GM23338 (cell line): ENCODE results near the gene IGFBP5. TPM values are rescaled to one million over a fixed set of nuclear protein-coding genes. Genes with fewer than 3 reads are reported as not detected.

Source experiments
- ATAC-seq: fragments of 200-7000 bp; cut with Tn5 transposase; 3 replicates; pipeline ENCODE4 v1.9.1; 2020
- DNase-seq: peaks from one replicate; pipeline ENCODE4 v3.0.0-alpha.2; 2015; ENCODE audit warnings: low spot score
- H2AFZ ChIP-seq: fragments of 200-600 bp; sonication (generic); 2 replicates; pipeline ENCODE4 v1.8.0; 2016; ENCODE audit warnings: antibody characterized with exemption, mild to moderate bottlenecking, moderate library complexity
- H3F3A ChIP-seq: fragments of 200-600 bp; sonication (generic); replicated peaks from 2 replicates; pipeline ENCODE4 v1.8.0; 2017; ENCODE audit warnings: antibody characterized with exemption, mixed run types, low read depth
- H3K27ac ChIP-seq: fragments of 200-600 bp; sonication (generic); 2 replicates; pipeline ENCODE4 v1.6.1; 2016; ENCODE audit warnings: low read depth
- H3K27me3 ChIP-seq: fragments of 200-600 bp; sonication (generic); 2 replicates; pipeline ENCODE4 v1.8.0; 2016; ENCODE audit warnings: mild to moderate bottlenecking, mixed run types, moderate library complexity; ENCODE audit not compliant: insufficient read depth
- H3K36me3 ChIP-seq: fragments of 200-600 bp; sonication (generic); 2 replicates; pipeline ENCODE4 v1.8.0; 2016; ENCODE audit warnings: mild to moderate bottlenecking; ENCODE audit not compliant: insufficient read depth
- H3K4me1 ChIP-seq: fragments of 200-600 bp; sonication (generic); 2 replicates; pipeline ENCODE4 v1.8.0; 2016; ENCODE audit warnings: mild to moderate bottlenecking, moderate library complexity; ENCODE audit not compliant: insufficient read depth
- H3K4me2 ChIP-seq: fragments of 200-600 bp; sonication (generic); 2 replicates; pipeline ENCODE4 v1.7.1; 2017; ENCODE audit warnings: mixed run types
- H3K4me3 ChIP-seq: fragments of 200-600 bp; sonication (generic); 2 replicates; pipeline ENCODE4 v1.6.1; 2016; ENCODE audit warnings: mixed run types
- H3K79me2 ChIP-seq: fragments of 200-600 bp; sonication (generic); replicated peaks from 2 replicates; pipeline ENCODE4 v1.8.0; 2017; ENCODE audit warnings: mild to moderate bottlenecking; ENCODE audit not compliant: insufficient read depth
- H3K9me2 ChIP-seq: fragments of 200-600 bp; sonication (generic); 2 replicates; pipeline ENCODE4 v1.8.0; 2017; ENCODE audit not compliant: insufficient read depth
- H4K20me1 ChIP-seq: fragments of 200-600 bp; sonication (generic); replicated peaks from 2 replicates; pipeline ENCODE4 v1.8.0; 2017; ENCODE audit warnings: mild to moderate bottlenecking; ENCODE audit not compliant: insufficient read depth
- H3K27ac Mint-ChIP-seq: 2 replicates; pipeline ENCODE4 v1.8.0; 2020; ENCODE audit warnings: inconsistent platforms, mild to moderate bottlenecking, moderate library complexity, mixed read lengths
- H3K27me3 Mint-ChIP-seq: 3 replicates; pipeline ENCODE4 v1.8.0; 2022; ENCODE audit warnings: low read depth, mild to moderate bottlenecking, moderate library complexity, mixed read lengths, inconsistent platforms; ENCODE audit not compliant: insufficient read depth, poor library complexity
- H3K36me3 Mint-ChIP-seq: 3 replicates; pipeline ENCODE4 v1.8.0; 2021; ENCODE audit warnings: low read depth, mild to moderate bottlenecking, inconsistent platforms, moderate library complexity, mixed read lengths
- H3K4me1 Mint-ChIP-seq: 3 replicates; pipeline ENCODE4 v1.8.0; 2020; ENCODE audit warnings: mild to moderate bottlenecking, inconsistent platforms, mixed read lengths
- H3K4me3 Mint-ChIP-seq: 3 replicates; pipeline ENCODE4 v1.8.0; 2021; ENCODE audit warnings: moderate library complexity, mild to moderate bottlenecking, inconsistent platforms, mixed read lengths
- H3K9me3 Mint-ChIP-seq: 3 replicates; pipeline ENCODE4 v1.8.0; 2020; ENCODE audit warnings: moderate library complexity, mild to moderate bottlenecking, inconsistent platforms, mixed read lengths
- CREB1 ChIP-seq: fragments of 250-450 bp; sonication (Bioruptor Pico); IDR thresholded peaks from 2 replicates; pipeline ENCODE4 v1.5.0; 2020; ENCODE audit warnings: low read depth, mild to moderate bottlenecking, moderate library complexity
- EZH2 ChIP-seq: fragments of 200-600 bp; sonication (generic); IDR thresholded peaks from one replicate; pipeline ENCODE4 v1.8.0; 2017; ENCODE audit warnings: antibody characterized with exemption, mild to moderate bottlenecking, low read depth; ENCODE audit not compliant: unreplicated experiment
- JUNB ChIP-seq: IDR thresholded peaks from one replicate; pipeline ENCODE4 v1.6.1; 2016; ENCODE audit warnings: antibody characterized with exemption; ENCODE audit not compliant: unreplicated experiment
- polyA plus RNA-seq: library from polyadenylated mRNA; unstranded; fragments of >200 nt; fragmentation: Nextera tagmentation; extraction: Ambion mirVana; gene quantifications from 2 replicates; pipeline ENCODE4 v1.2.1, GENCODE V29; 2016
- total RNA-seq: library from RNA; depleted of rRNA; stranded (reverse); fragments of >200 nt; shearing (Covaris generic); gene quantifications from 2 replicates; pipeline ENCODE4 v1.2.3, GENCODE V29; 2014
- TF ChIP-seq, protein P1 (sequence below): IDR thresholded peaks from one replicate; pipeline ENCODE4 v1.6.1; 2018; ENCODE audit warnings: antibody characterized with exemption; ENCODE audit not compliant: unreplicated experiment
- TF ChIP-seq, protein P2 (sequence below), 2 experiments: fragments of 200-600 bp in 1 of 2; sonication (generic) in 1 of 2; conservative IDR thresholded peaks; 2 replicates each; pipeline versions ENCODE4 v1.5.1 to v1.6.1; 2016 to 2017; ENCODE audit warnings: antibody characterized with exemption in 2 of 2, low read depth in 2 of 2, mild to moderate bottlenecking in 2 of 2, moderate library complexity in 1 of 2
- TF ChIP-seq, protein P3 (sequence below): IDR thresholded peaks from 2 replicates; pipeline ENCODE4 v1.6.1; 2016; ENCODE audit warnings: antibody characterized with exemption

The IGFBP5 gene
- total and polyA plus RNA-seq, 2 experiments from 2014 or later: 0.70 to 2.5 TPM

DNA sequence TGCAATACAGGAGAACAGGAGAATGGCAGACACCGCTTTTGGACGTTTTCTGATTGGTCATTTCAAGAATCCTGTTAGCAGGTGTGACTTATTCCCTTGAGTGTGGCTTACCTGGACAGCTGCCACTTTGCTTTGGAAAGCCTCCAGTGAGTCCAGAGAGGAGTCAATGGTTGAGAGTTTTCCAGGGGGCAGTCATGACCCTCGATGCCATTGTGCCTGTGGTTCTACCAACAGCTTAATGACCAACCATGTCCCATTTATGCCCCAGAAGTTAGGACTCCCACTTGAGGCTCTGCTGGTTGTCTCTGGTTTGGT, 49.8 kb downstream of the IGFBP5 start (continued):
- TF ChIP-seq, protein P1, sequence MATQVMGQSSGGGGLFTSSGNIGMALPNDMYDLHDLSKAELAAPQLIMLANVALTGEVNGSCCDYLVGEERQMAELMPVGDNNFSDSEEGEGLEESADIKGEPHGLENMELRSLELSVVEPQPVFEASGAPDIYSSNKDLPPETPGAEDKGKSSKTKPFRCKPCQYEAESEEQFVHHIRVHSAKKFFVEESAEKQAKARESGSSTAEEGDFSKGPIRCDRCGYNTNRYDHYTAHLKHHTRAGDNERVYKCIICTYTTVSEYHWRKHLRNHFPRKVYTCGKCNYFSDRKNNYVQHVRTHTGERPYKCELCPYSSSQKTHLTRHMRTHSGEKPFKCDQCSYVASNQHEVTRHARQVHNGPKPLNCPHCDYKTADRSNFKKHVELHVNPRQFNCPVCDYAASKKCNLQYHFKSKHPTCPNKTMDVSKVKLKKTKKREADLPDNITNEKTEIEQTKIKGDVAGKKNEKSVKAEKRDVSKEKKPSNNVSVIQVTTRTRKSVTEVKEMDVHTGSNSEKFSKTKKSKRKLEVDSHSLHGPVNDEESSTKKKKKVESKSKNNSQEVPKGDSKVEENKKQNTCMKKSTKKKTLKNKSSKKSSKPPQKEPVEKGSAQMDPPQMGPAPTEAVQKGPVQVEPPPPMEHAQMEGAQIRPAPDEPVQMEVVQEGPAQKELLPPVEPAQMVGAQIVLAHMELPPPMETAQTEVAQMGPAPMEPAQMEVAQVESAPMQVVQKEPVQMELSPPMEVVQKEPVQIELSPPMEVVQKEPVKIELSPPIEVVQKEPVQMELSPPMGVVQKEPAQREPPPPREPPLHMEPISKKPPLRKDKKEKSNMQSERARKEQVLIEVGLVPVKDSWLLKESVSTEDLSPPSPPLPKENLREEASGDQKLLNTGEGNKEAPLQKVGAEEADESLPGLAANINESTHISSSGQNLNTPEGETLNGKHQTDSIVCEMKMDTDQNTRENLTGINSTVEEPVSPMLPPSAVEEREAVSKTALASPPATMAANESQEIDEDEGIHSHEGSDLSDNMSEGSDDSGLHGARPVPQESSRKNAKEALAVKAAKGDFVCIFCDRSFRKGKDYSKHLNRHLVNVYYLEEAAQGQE: no peak
- TF ChIP-seq JUNB: no peak

DNA sequence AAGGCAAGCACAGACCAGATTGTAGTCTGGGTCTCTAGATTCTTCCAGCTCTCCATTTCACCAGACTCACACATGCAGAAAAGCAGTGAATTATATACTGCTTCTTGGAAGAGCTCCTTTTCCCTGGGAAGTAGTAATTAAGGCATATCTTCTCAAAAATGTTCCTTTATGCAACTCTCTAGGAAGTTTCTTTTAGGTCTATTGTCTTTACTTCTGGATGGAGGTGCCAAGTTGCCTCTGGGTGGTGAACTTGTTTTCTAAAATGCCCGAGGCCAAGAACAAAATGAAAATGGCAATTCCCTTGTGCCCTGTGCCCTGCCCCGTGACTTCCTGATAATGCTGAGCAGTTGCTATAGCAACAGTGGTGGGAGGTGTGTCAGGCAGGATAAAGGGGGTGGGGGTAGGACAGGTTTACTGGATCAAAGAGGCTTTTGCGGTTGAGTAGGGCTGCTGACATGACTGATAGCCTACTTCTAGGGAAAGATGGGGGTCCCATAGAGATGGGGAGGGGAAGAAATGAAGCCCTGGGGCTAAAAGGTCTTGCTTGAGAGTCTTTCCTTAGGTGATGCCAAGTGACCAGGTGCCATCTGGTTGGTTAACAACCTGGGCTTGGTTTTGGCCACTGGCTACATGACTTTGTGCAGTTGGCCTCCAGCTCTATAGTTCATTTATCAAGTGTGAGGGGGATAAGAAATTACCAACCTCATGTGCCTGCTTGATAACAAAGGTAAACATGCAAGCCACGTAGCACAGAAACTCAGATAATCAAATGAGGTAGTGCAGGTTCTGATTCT, 50.3 kb downstream of the IGFBP5 start:
- TF ChIP-seq, protein P2, sequence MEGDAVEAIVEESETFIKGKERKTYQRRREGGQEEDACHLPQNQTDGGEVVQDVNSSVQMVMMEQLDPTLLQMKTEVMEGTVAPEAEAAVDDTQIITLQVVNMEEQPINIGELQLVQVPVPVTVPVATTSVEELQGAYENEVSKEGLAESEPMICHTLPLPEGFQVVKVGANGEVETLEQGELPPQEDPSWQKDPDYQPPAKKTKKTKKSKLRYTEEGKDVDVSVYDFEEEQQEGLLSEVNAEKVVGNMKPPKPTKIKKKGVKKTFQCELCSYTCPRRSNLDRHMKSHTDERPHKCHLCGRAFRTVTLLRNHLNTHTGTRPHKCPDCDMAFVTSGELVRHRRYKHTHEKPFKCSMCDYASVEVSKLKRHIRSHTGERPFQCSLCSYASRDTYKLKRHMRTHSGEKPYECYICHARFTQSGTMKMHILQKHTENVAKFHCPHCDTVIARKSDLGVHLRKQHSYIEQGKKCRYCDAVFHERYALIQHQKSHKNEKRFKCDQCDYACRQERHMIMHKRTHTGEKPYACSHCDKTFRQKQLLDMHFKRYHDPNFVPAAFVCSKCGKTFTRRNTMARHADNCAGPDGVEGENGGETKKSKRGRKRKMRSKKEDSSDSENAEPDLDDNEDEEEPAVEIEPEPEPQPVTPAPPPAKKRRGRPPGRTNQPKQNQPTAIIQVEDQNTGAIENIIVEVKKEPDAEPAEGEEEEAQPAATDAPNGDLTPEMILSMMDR (conservative IDR thresholded peaks at IDR 0.05; ENCODE audit: low read depth in 2 of 2): no peak
- no peak for TF ChIP-seq EZH2
- TF ChIP-seq CREB1: no peak
- TF ChIP-seq, protein P3, sequence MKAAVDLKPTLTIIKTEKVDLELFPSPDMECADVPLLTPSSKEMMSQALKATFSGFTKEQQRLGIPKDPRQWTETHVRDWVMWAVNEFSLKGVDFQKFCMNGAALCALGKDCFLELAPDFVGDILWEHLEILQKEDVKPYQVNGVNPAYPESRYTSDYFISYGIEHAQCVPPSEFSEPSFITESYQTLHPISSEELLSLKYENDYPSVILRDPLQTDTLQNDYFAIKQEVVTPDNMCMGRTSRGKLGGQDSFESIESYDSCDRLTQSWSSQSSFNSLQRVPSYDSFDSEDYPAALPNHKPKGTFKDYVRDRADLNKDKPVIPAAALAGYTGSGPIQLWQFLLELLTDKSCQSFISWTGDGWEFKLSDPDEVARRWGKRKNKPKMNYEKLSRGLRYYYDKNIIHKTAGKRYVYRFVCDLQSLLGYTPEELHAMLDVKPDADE: no peak
- no peak for ATAC-seq
- Mint-ChIP-seq H3K4me1 (peaks cover 53% of the 10 kb centered on the region), H3K36me3 (peaks cover 69% of the 10 kb centered on the region), H3K9me3 (peaks cover 6% of the 10 kb centered on the region), H3K4me3 (no peak overlapping the region; the same call in 2 of the 3 replicates), H3K27me3 (peaks cover 12% of the 10 kb centered on the region), H3K27ac (peak overlapping the region; percentile 83)
- Histone ChIP-seq H3K9me2 (no peaks in the 10 kb centered on the region; the same call in 1 of the 2 replicates), H3K79me2 (peaks cover 96% of the 10 kb centered on the region), H3K27ac (no peak overlapping the region), H3K4me3 (no peak overlapping the region), H4K20me1 (peaks cover 23% of the 10 kb centered on the region), H2AFZ (no peak overlapping the region), H3F3A (no peaks in the 10 kb centered on the region), H3K36me3 (peaks cover 10% of the 10 kb centered on the region; the same call in 1 of the 2 replicates), H3K4me2 (no peak overlapping the region), H3K27me3 (no peaks in the 10 kb centered on the region), H3K4me1 (peaks cover 26% of the 10 kb centered on the region)
- DNase-seq: peak; percentile 28
